Activated CD8-positive, alpha-beta memory T cell treated with anti-CD3 and anti-CD28 coated beads for 36 hours (primary cell): Measurements from ENCODE around the gene STAM2. TPM values are rescaled to one million over a fixed set of nuclear protein-coding genes. Genes with fewer than 3 reads are reported as not detected.

Source experiments
- CTCF ChIA-PET: fragments of 350-600 bp; sonication (Branson Sonifier 250); formaldehyde crosslinking; loops from one replicate; lab custom pipeline; 2021; ENCODE audit warnings: antibody characterized with exemption; lab: Charles Lee
- POLR2A ChIA-PET: fragments of 350-600 bp; sonication (Branson Sonifier 250); formaldehyde crosslinking; loops from one replicate; lab custom pipeline; 2021; ENCODE audit warnings: antibody characterized with exemption; lab: Charles Lee
- total RNA-seq, 2 experiments: library from RNA; stranded (reverse); gene quantifications; one replicate each; pipeline ENCODE4 v1.2.3, GENCODE V29; 2021

STAM2 gene
- total RNA-seq, 2 experiments from 2014 or later: 15.8 to 17.5 TPM

GRCh38 chr2:152089238-152089637 lies 86.3 kb downstream of the STAM2 start:
- ChIA-PET POLR2A (no interaction called here), CTCF (no interaction called here)

GRCh38 chr2:152088006-152088405 lies 87.6 kb downstream of the STAM2 start:
- POLR2A ChIA-PET: no interaction called here
- CTCF ChIA-PET: no interaction called here

- ChIA-PET POLR2A (no interaction called here), CTCF (no interaction called here)
Measured at GRCh38 chr2:152086231-152086630, 89.3 kb downstream of the STAM2 start.

DNA sequence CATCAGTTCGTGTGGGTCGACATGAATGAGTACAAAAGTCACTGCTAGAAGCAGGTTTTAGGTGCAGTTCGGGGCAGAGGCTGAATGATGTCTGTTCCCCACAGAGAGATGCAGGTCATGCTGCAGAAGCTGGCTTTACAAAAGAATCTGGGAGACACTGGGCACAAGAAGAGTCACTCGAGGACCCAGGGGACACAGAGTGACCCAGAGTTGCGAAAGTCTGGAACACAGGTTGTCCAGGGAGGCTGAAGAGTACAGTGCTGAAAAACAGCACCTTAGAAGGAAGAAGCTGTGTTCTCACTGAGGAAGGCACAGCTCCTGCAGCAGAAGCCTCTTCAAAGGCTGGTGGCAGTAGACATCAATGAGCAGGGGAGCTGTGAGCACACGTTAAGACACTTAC lies 91.5 kb downstream of the STAM2 start:
- ChIA-PET CTCF (no interaction called here), POLR2A (no interaction called here)

DNA sequence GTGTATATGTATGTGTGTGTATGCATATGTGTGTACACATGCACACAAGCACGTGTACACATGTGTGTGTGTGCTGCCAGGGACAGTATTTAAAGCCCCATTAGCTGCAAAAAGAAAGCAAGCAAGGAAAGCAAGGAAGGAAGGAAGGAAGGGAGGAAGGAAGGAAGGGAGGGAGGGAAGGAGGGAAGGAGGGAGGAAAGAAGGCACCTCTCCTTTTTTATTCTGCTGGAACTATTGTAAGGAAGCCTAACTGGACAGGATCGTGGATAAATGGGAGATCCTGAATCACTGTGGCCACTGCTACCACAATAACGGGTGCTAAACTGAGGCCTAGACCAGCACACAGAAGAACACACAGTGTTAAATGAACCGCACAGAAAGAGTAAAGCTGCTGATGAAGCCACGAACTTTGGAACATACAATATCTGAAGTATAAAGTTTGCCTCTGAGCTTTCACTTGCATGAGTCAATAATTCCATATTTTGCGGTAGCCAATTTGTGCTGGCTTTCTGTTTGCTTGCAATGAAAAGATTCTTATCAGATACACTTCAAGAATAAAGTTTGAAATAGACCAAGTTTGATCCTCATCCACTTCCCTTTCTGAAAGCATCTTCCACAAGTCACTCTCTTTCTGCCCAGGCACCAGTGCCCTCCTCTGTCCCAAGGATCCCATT lies 92.2 kb downstream of the STAM2 start:
- CTCF ChIA-PET: no interaction called here
- POLR2A ChIA-PET: no interaction called here

GRCh38 chr2:152078662-152079061 lies 96.9 kb downstream of the STAM2 start:
- ChIA-PET POLR2A (no interaction called here), CTCF (no interaction called here)

DNA sequence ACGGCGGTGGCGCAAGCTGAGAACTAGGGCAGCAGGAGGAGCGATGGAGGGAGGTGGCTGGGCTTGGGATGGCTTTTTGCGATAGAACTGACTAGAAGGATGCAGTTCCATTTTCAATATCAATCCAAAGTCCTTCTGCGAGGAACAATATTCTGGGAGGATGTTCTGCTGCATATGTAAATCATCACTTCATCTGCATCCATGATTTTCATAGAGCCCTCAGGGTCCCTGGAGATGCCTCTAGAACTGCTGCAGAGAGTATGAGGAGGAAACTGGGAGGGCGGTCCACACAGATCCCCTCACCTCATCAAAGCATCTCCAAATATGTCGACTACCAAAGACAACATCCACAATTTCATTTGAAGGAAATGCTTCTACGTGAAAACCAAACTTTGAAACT lies 97.5 kb downstream of the STAM2 start:
- CTCF ChIA-PET: no interaction called here
- POLR2A ChIA-PET: no interaction called here

- ChIA-PET CTCF (no interaction called here), POLR2A (no interaction called here)
Measured at GRCh38 chr2:152075461-152076050, 100.0 kb downstream of the STAM2 start.

GRCh38 chr2:152072011-152072410 lies 103.6 kb downstream of the STAM2 start:
- CTCF ChIA-PET: no interaction called here
- POLR2A ChIA-PET: no interaction called here

GRCh38 chr2:152071518-152071917 lies 104.0 kb downstream of the STAM2 start:
- POLR2A ChIA-PET: no interaction called here
- CTCF ChIA-PET: no interaction called here

- ChIA-PET CTCF (no interaction called here), POLR2A (no interaction called here)
Measured at GRCh38 chr2:152071092-152071491, 104.5 kb downstream of the STAM2 start.

GRCh38 chr2:152068226-152068625 lies 107.3 kb downstream of the STAM2 start:
- ChIA-PET CTCF (no interaction called here), POLR2A (no interaction called here)

DNA sequence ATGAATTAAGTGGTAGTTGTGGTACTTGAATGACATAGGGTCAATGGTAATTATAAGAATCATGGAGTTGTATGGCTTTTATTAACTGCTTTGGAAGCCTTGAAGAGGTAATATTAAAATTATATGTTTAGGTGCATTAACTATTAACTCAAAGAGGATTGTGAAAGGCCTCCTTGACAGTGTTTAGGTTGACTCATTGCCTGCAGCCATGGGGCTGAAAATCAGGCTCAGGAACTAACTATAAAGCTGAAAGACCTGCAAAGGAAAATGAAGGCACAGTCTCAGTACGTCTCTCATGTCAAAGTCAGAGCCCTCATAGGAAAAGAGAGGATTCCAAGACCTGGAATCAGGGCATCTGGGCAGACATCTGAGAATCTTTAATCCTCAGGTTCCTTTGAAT lies 107.7 kb downstream of the STAM2 start:
- CTCF ChIA-PET: no interaction called here
- POLR2A ChIA-PET: no interaction called here

Other genes starting within 250 kb of the STAM2 start
- gene CACNB4, start 76.7 kb downstream of the STAM2 start, total RNA-seq: under 1 TPM; 0.08 to 0.10 TPM
- under 1 TPM; 0.57 to 0.93 TPM for gene FMNL2, start 159.4 kb upstream of the STAM2 start, total RNA-seq